Peyer's patch (tissue), 4 donors: ENCODE results near the gene OR51M1.

Source experiments
- POLR2A ChIP-seq, 2 donors: fragments of 450-650 bp; IDR thresholded peaks; one replicate each; pipeline ENCODE4 v1.5.1; 2017; ENCODE audit warnings: antibody characterized with exemption in 2 of 2, mild to moderate bottlenecking in 2 of 2, moderate library complexity in 2 of 2
- TF ChIP-seq, protein P1 (sequence below), 6 experiments: fragments of 450-650 bp in 4 of 6; fragments of 200-600 bp in 2 of 6; sonication (generic) in 1 of 6; IDR thresholded peaks; one replicate each; pipeline ENCODE4 v1.5.1; 2017 to 2019; ENCODE audit warnings: antibody characterized with exemption in 6 of 6, mild to moderate bottlenecking in 3 of 6, moderate library complexity in 1 of 6

DNA sequence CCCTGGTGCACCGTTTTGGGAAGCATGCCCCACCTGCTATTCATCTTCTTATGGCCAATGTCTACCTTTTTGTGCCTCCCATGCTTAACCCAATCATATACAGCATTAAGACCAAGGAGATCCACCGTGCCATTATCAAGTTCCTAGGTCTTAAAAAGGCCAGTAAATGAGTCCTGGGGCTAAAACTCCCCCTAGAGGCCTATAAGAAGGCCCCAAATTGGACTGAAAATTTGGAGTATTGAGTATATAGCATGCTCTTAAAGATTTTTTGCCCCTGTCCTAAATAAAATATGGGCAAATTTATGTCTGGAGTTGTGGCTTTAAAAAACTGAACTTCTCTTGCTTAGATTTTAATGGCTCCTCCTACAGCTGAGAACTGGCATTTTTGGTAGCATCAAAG lies 6.6 kb downstream of the OR51M1 start:
- TF ChIP-seq, protein P1, sequence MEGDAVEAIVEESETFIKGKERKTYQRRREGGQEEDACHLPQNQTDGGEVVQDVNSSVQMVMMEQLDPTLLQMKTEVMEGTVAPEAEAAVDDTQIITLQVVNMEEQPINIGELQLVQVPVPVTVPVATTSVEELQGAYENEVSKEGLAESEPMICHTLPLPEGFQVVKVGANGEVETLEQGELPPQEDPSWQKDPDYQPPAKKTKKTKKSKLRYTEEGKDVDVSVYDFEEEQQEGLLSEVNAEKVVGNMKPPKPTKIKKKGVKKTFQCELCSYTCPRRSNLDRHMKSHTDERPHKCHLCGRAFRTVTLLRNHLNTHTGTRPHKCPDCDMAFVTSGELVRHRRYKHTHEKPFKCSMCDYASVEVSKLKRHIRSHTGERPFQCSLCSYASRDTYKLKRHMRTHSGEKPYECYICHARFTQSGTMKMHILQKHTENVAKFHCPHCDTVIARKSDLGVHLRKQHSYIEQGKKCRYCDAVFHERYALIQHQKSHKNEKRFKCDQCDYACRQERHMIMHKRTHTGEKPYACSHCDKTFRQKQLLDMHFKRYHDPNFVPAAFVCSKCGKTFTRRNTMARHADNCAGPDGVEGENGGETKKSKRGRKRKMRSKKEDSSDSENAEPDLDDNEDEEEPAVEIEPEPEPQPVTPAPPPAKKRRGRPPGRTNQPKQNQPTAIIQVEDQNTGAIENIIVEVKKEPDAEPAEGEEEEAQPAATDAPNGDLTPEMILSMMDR (IDR thresholded peaks at IDR 0.05), result no peak
- TF ChIP-seq POLR2A (IDR thresholded peaks at IDR 0.05), result no peak
